H1 (cell line): Measurements from ENCODE around the gene ENPP5. TPM values are rescaled to one million over a fixed set of nuclear protein-coding genes. Genes with fewer than 3 reads are reported as not detected.

Experiments used
- polyA plus RNA-seq, 7 experiments: library from polyadenylated mRNA; depleted of rRNA in 3 of 7; stranded (reverse) in 5 of 7; unstranded in 2 of 7; fragments of >200 nt in 5 of 7; fragments of 200-250 nt in 2 of 7; gene quantifications; 1 replicate in 5 of 7; 2 replicates in 1 of 7; 4 replicates in 1 of 7; pipeline versions ENCODE4 v1.2.1 to v1.2.3, GENCODE V29; 2011 to 2013; ENCODE audit warnings: missing spikeins in 2 of 7, mixed read lengths in 2 of 7
- total RNA-seq: library from RNA; stranded (reverse); fragmentation: NEBNext Ultra II Directional; extraction: Animal tissue kit (Norgen Biotek cat#: 25700); gene quantifications from 2 replicates; pipeline ENCODE4 v1.2.1, GENCODE V29; 2021
- TF ChIP-seq, protein P1 (sequence below): IDR thresholded peaks from 2 replicates; pipeline ENCODE4 v1.6.1; 2012; ENCODE audit warnings: inconsistent platforms

Gene ENPP5
- total and polyA plus RNA-seq, 2 of the 8 experiments (the other 6 are each of a cell fraction or from before 2014, with no cell fraction given): 5.1 to 7.6 TPM

DNA sequence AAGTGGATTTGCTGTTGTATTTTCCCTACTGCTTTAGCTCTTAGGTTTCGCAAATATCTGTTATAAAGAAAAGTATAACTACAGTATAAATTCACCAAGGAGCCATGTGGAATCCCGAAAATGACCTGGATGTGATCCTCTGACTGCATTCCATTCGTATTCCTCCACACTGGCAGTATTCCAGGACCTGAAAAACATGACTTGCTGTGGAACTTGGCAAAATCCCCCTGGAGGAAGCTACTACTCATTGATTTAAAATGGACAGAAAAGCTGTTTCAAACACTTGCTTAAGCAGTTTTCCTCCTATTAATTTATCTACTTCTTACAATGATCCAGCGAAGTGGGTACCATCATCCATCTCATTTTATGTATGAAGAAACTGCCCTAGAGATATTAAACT lies 13.3 kb upstream of the ENPP5 start (continued):
- TF ChIP-seq, protein P1, sequence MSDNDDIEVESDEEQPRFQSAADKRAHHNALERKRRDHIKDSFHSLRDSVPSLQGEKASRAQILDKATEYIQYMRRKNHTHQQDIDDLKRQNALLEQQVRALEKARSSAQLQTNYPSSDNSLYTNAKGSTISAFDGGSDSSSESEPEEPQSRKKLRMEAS: no peak
- TF ChIP-seq, all 59 proteins: peak for 0
